ENCODE data around the gene LIPK. TPM values are rescaled to one million over a fixed set of nuclear protein-coding genes. Genes with fewer than 3 reads are reported as not detected.
A peak's percentile ranks its signal among the peaks of the same experiment; 100 is the strongest.

Gene LIPK
- total RNA-seq, 1 experiment from 2014 or later: not detected

GRCh38 chr10:88721392-88721791 lies 15.3 kb downstream of the LIPK start:
- no peak for DNase-seq
- TF ChIP-seq CTCF (IDR thresholded peaks at IDR 0.05; ENCODE audit: unreplicated experiment): no peak
- Mint-ChIP-seq H3K4me1 (ENCODE audit: low read depth, unreplicated experiment) (no peaks in the 10 kb centered on the region), H3K9me3 (ENCODE audit: low read depth, unreplicated experiment) (no peaks in the 10 kb centered on the region), H3K27me3 (ENCODE audit: unreplicated experiment) (no peaks in the 10 kb centered on the region), H3K36me3 (ENCODE audit: insufficient read depth, unreplicated experiment) (no peaks in the 10 kb centered on the region), H3K27ac (ENCODE audit: unreplicated experiment) (no peak overlapping the region), H3K4me3 (ENCODE audit: low read depth, unreplicated experiment) (no peak overlapping the region)
- no TSS peak for BruUV-seq (replicated peaks)
- CTCF ChIA-PET: no interaction called here
- intact Hi-C loops (cut with micrococcal nuclease; ENCODE audit: unreplicated experiment): no loop called here

- BruUV-seq (replicated peaks): no TSS peak
- CTCF ChIA-PET: no interaction called here
- intact Hi-C loops (cut with micrococcal nuclease; ENCODE audit: unreplicated experiment): no loop called here
- no peak for TF ChIP-seq CTCF (IDR thresholded peaks at IDR 0.05; ENCODE audit: unreplicated experiment)
- Mint-ChIP-seq H3K27me3 (ENCODE audit: unreplicated experiment) (peaks cover 17% of the 10 kb centered on the region), H3K36me3 (ENCODE audit: insufficient read depth, unreplicated experiment) (no peaks in the 10 kb centered on the region), H3K9me3 (ENCODE audit: low read depth, unreplicated experiment) (no peaks in the 10 kb centered on the region), H3K4me1 (ENCODE audit: low read depth, unreplicated experiment) (no peaks in the 10 kb centered on the region), H3K4me3 (ENCODE audit: low read depth, unreplicated experiment) (no peak overlapping the region), H3K27ac (ENCODE audit: unreplicated experiment) (no peak overlapping the region)
- no peak for DNase-seq
Observed at GRCh38 chr10:88725798-88726197, 19.7 kb downstream of the LIPK start.

- TF ChIP-seq CTCF (IDR thresholded peaks at IDR 0.05; ENCODE audit: unreplicated experiment): peak; percentile 15
- H3K27me3 Mint-ChIP-seq (ENCODE audit: unreplicated experiment): peaks cover 17% of the 10 kb centered on the region
- CTCF ChIA-PET: interaction anchor here (1.1 kb wide), 1 partner anchor 157 kb away, joined by 3 read pairs; no protein-coding TSS in a partner anchor
- no peak overlapping the region for H3K4me3 Mint-ChIP-seq (ENCODE audit: low read depth, unreplicated experiment)
- DNase-seq: no peak
- H3K4me1 Mint-ChIP-seq (ENCODE audit: low read depth, unreplicated experiment): no peaks in the 10 kb centered on the region
- no TSS peak for BruUV-seq (replicated peaks)
- H3K9me3 Mint-ChIP-seq (ENCODE audit: low read depth, unreplicated experiment): no peaks in the 10 kb centered on the region
- intact Hi-C loops (cut with micrococcal nuclease; ENCODE audit: unreplicated experiment): no loop called here
- no peak overlapping the region for H3K27ac Mint-ChIP-seq (ENCODE audit: unreplicated experiment)
- H3K36me3 Mint-ChIP-seq (ENCODE audit: insufficient read depth, unreplicated experiment): no peaks in the 10 kb centered on the region
Observed at GRCh38 chr10:88728107-88728763, 22.2 kb downstream of the LIPK start.

- H3K27ac Mint-ChIP-seq (ENCODE audit: unreplicated experiment): no peak overlapping the region
- intact Hi-C loops (cut with micrococcal nuclease; ENCODE audit: unreplicated experiment): no loop called here
- BruUV-seq (replicated peaks): no TSS peak
- no peaks in the 10 kb centered on the region for H3K9me3 Mint-ChIP-seq (ENCODE audit: low read depth, unreplicated experiment)
- no peaks in the 10 kb centered on the region for H3K36me3 Mint-ChIP-seq (ENCODE audit: insufficient read depth, unreplicated experiment)
- no peak overlapping the region for H3K4me3 Mint-ChIP-seq (ENCODE audit: low read depth, unreplicated experiment)
- H3K27me3 Mint-ChIP-seq (ENCODE audit: unreplicated experiment): peaks cover 17% of the 10 kb centered on the region
- no peak for TF ChIP-seq CTCF (IDR thresholded peaks at IDR 0.05; ENCODE audit: unreplicated experiment)
- CTCF ChIA-PET: no interaction called here
- no peak for DNase-seq
- no peaks in the 10 kb centered on the region for H3K4me1 Mint-ChIP-seq (ENCODE audit: low read depth, unreplicated experiment)
Observed at GRCh38 chr10:88730864-88731263, 24.8 kb downstream of the LIPK start.

Measured in Calu3 (cell line).